HUDEP-2 (cell line): ENCODE measurements around the gene MED27.
"Not testable (repeated sequence)": the region's sequence is repeated elsewhere in the genome, so short reads cannot be mapped to it uniquely, and the experiment has no call there.

ENCODE experiments used
- DNase-seq, 76 experiments: peaks; one replicate each; lab custom pipeline; 2025; ENCODE audit not compliant: unreplicated experiment in 76 of 76; lab: John Stamatoyannopoulos, UW

Gene MED27

GRCh38 chr9:132077881-132078698 is 1.6 kb downstream of the MED27 start:
- DNase-seq = peak in 16 of 76 experiments; percentile 1 to 35 (median 8)

GRCh38 chr9:132075853-132076252 is 3.8 kb downstream of the MED27 start:
- DNase-seq = no peak

- DNase-seq = no peak
These were observed 4.9 kb downstream of the MED27 start for GRCh38 chr9:132074736-132075135.

GRCh38 chr9:132071847-132072507 is 7.7 kb downstream of the MED27 start:
- no peak for DNase-seq

GRCh38 chr9:132069046-132069898 is 10.4 kb downstream of the MED27 start:
- DNase-seq = no peak

- DNase-seq = no peak
These were observed 11.1 kb downstream of the MED27 start for GRCh38 chr9:132068605-132069004.

- no peak for DNase-seq
These were observed 13.2 kb downstream of the MED27 start for GRCh38 chr9:132066511-132066910.

- no peak for DNase-seq
These were observed 13.6 kb downstream of the MED27 start for GRCh38 chr9:132066057-132066456.

GRCh38 chr9:132063281-132063680 is 16.4 kb downstream of the MED27 start:
- DNase-seq = no peak

GRCh38 chr9:132062806-132063205 is 16.9 kb downstream of the MED27 start:
- no peak for DNase-seq

GRCh38 chr9:132061526-132061925 is 18.1 kb downstream of the MED27 start:
- DNase-seq = no peak

GRCh38 chr9:132059361-132059760 is 20.3 kb downstream of the MED27 start:
- DNase-seq = no peak

- not testable (repeated sequence) for DNase-seq
These were observed 21.4 kb downstream of the MED27 start for GRCh38 chr9:132058226-132058625.

GRCh38 chr9:132056717-132057560 is 22.7 kb downstream of the MED27 start:
- DNase-seq = no peak

- no peak for DNase-seq
These were observed 23.9 kb downstream of the MED27 start for GRCh38 chr9:132055756-132056155.

GRCh38 chr9:132054024-132054423 is 25.6 kb downstream of the MED27 start:
- DNase-seq = no peak

GRCh38 chr9:132049900-132050299 is 29.8 kb downstream of the MED27 start:
- no peak for DNase-seq

- no peak for DNase-seq
These were observed 30.3 kb downstream of the MED27 start for GRCh38 chr9:132049323-132049882.

GRCh38 chr9:132048201-132048600 is 31.5 kb downstream of the MED27 start:
- DNase-seq = no peak

- DNase-seq = no peak
These were observed 33.2 kb downstream of the MED27 start for GRCh38 chr9:132046456-132046855.
